Stimulated activated naive B cell treated with anti-CD40 and anti-IgM and Interleukin-4, amounts not matched to agents 10 μg/mL and 1 μg/mL and 100 μg/mL, for 72 hours (primary cell): Measurements from ENCODE around the gene UNC13C.

Experiments
- ATAC-seq, 2 donors: fragments of 150-1000 bp; cut with Tn5 transposase; replicated peaks; 2 replicates each; pipeline ENCODE4 v1.10.0; 2021; ENCODE audit warnings: moderate library complexity in 1 of 2
- DNase-seq: peaks from one replicate; pipeline ENCODE4 v3.0.0; 2021
- H3K27ac Mint-ChIP-seq: one replicate; pipeline ENCODE4 v1.8.0; 2022; ENCODE audit warnings: mild to moderate bottlenecking, mixed read lengths
- H3K27me3 Mint-ChIP-seq, 2 donors: one replicate each; pipeline ENCODE4 v1.8.0; 2022; ENCODE audit warnings: mixed read lengths in 2 of 2
- H3K36me3 Mint-ChIP-seq, 2 donors: one replicate each; pipeline ENCODE4 v1.8.0; 2022; ENCODE audit warnings: mixed read lengths in 2 of 2, mild to moderate bottlenecking in 1 of 2
- H3K4me1 Mint-ChIP-seq, 2 donors: one replicate each; pipeline ENCODE4 v1.8.0; 2022; ENCODE audit warnings: mixed read lengths in 2 of 2, mild to moderate bottlenecking in 1 of 2
- H3K4me3 Mint-ChIP-seq, 2 donors: one replicate each; pipeline ENCODE4 v1.8.0; 2022; ENCODE audit warnings: mild to moderate bottlenecking in 2 of 2, mixed read lengths in 2 of 2, moderate library complexity in 1 of 2
- H3K9me3 Mint-ChIP-seq, 2 donors: one replicate each; pipeline ENCODE4 v1.8.0; 2022; ENCODE audit warnings: mixed read lengths in 2 of 2, mild to moderate bottlenecking in 1 of 2

UNC13C gene

GRCh38 chr15:54638666-54639065, 660.4 kb downstream of the UNC13C start:
- H3K4me1 Mint-ChIP-seq, result no peaks in the 10 kb centered on the region
- no peak for ATAC-seq

GRCh38 chr15:54640873-54641272, 662.6 kb downstream of the UNC13C start:
- Mint-ChIP-seq H3K36me3 (no peaks in the 10 kb centered on the region), H3K4me1 (no peaks in the 10 kb centered on the region), H3K4me3 (no peak overlapping the region), H3K27me3 (no peaks in the 10 kb centered on the region), H3K9me3 (peaks cover 11 to 12% of the 10 kb centered on the region in 2 donors), H3K27ac (no peak overlapping the region)
- DNase-seq, result no peak
- ATAC-seq, result no peak

More at GRCh38 chr15:54638666-54639065, 660.4 kb downstream of the UNC13C start:
- H3K36me3 Mint-ChIP-seq, result no peaks in the 10 kb centered on the region
- DNase-seq, result no peak
- no peak overlapping the region for H3K27ac Mint-ChIP-seq
- H3K27me3 Mint-ChIP-seq, result no peaks in the 10 kb centered on the region
- H3K4me3 Mint-ChIP-seq, result no peak overlapping the region
- H3K9me3 Mint-ChIP-seq, result peaks cover 11% of the 10 kb centered on the region in 2 donors

- no peak for ATAC-seq
- Mint-ChIP-seq H3K27ac (no peak overlapping the region), H3K4me3 (no peak overlapping the region)
Observed at GRCh38 chr15:54644796-54645195, 666.6 kb downstream of the UNC13C start.

GRCh38 chr15:54659646-54660045, 681.4 kb downstream of the UNC13C start:
- ATAC-seq, result no peak
- no peak overlapping the region for H3K27ac Mint-ChIP-seq
- H3K36me3 Mint-ChIP-seq, result no peaks in the 10 kb centered on the region
- no peaks in the 10 kb centered on the region for H3K27me3 Mint-ChIP-seq
- H3K4me3 Mint-ChIP-seq, result no peak overlapping the region
- no peak for DNase-seq
- no peaks in the 10 kb centered on the region for H3K9me3 Mint-ChIP-seq
- H3K4me1 Mint-ChIP-seq, result no peaks in the 10 kb centered on the region

More at GRCh38 chr15:54644796-54645195, 666.6 kb downstream of the UNC13C start:
- H3K4me1 Mint-ChIP-seq, result no peaks in the 10 kb centered on the region
- no peaks in the 10 kb centered on the region for H3K36me3 Mint-ChIP-seq
- no peak for DNase-seq
- no peaks in the 10 kb centered on the region for H3K27me3 Mint-ChIP-seq
- H3K9me3 Mint-ChIP-seq, result peaks cover 12 to 14% of the 10 kb centered on the region in 2 donors

GRCh38 chr15:54660356-54660755, 682.1 kb downstream of the UNC13C start:
- H3K4me1 Mint-ChIP-seq, result no peaks in the 10 kb centered on the region
- no peak overlapping the region for H3K4me3 Mint-ChIP-seq
- no peak for DNase-seq
- no peak overlapping the region for H3K27ac Mint-ChIP-seq
- H3K27me3 Mint-ChIP-seq, result no peaks in the 10 kb centered on the region
- no peaks in the 10 kb centered on the region for H3K36me3 Mint-ChIP-seq
- no peak for ATAC-seq
- H3K9me3 Mint-ChIP-seq, result no peaks in the 10 kb centered on the region

- Mint-ChIP-seq H3K4me3 (no peak overlapping the region), H3K27ac (no peak overlapping the region), H3K36me3 (peaks cover 0 to 4% of the 10 kb centered on the region in 2 donors), H3K4me1 (no peaks in the 10 kb centered on the region), H3K27me3 (no peaks in the 10 kb centered on the region), H3K9me3 (peaks cover 9 to 26% of the 10 kb centered on the region in 2 donors)
- DNase-seq, result no peak
- no peak for ATAC-seq
Observed at GRCh38 chr15:54675241-54675640, 697.0 kb downstream of the UNC13C start.

- peaks cover 4 to 5% of the 10 kb centered on the region in 2 donors for H3K4me1 Mint-ChIP-seq
- no peak overlapping the region for H3K4me3 Mint-ChIP-seq
- H3K27me3 Mint-ChIP-seq, result no peaks in the 10 kb centered on the region
- no peaks in the 10 kb centered on the region for H3K9me3 Mint-ChIP-seq
- no peak overlapping the region for H3K27ac Mint-ChIP-seq
- ATAC-seq, result peak; percentile 90 to 91
- no peaks in the 10 kb centered on the region for H3K36me3 Mint-ChIP-seq
- DNase-seq, result no peak
Observed at GRCh38 chr15:54681584-54681983, 703.3 kb downstream of the UNC13C start.
